PC-9 (cell line): ENCODE measurements around the gene PAQR6. TPM values are rescaled to one million over a fixed set of nuclear protein-coding genes. Genes with fewer than 3 reads are reported as not detected.
A peak's percentile ranks its signal among the peaks of the same experiment; 100 is the strongest.
"Not testable (repeated sequence)": the region's sequence is repeated elsewhere in the genome, so short reads cannot be mapped to it uniquely, and the experiment has no call there.

Experiments
- BruUV-seq: library from RNA; stranded (reverse); fragments of 400-500 nt; replicated peaks from 2 replicates; lab custom pipeline; 2021; lab: Mats Ljungman, UMichigan
- CTCF ChIA-PET: fragments of 300-600 bp; sonication (Branson Sonifier 250); formaldehyde crosslinking; loops from one replicate; lab custom pipeline; 2022; ENCODE audit warnings: antibody characterized with exemption; lab: Charles Lee
- POLR2A ChIA-PET: fragments of 300-600 bp; sonication (Branson Sonifier 250); formaldehyde crosslinking; loops from one replicate; lab custom pipeline; 2022; ENCODE audit warnings: antibody characterized with exemption; ENCODE audit not compliant: unreplicated experiment; lab: Charles Lee
- DNase-seq, 2 experiments: peaks; one replicate each; pipeline versions ENCODE4 v3.0.0 to v3.0.0-alpha.2; 2015 to 2022; ENCODE audit warnings: mixed read lengths in 1 of 2
- H2AFZ ChIP-seq: fragments of 200-600 bp; sonication (generic); 2 replicates; pipeline ENCODE4 v1.8.1; 2017; ENCODE audit warnings: antibody characterized with exemption
- H3F3A ChIP-seq: fragments of 200-600 bp; sonication (generic); 2 replicates; pipeline ENCODE4 v1.8.1; 2017; ENCODE audit warnings: antibody characterized with exemption, mild to moderate bottlenecking, low read depth; ENCODE audit not compliant: insufficient read depth
- H3K27ac ChIP-seq: fragments of 200-600 bp; sonication (generic); 2 replicates; pipeline ENCODE4 v1.6.1; 2016; ENCODE audit warnings: mixed run types
- H3K27me3 ChIP-seq: fragments of 200-600 bp; sonication (generic); 2 replicates; pipeline ENCODE4 v1.6.1; 2016; ENCODE audit warnings: low read depth, mixed run types; ENCODE audit not compliant: insufficient read depth
- H3K36me3 ChIP-seq: fragments of 200-600 bp; sonication (generic); 2 replicates; pipeline ENCODE4 v1.6.1; 2016; ENCODE audit warnings: low read depth, mixed run types
- H3K4me1 ChIP-seq: fragments of 200-600 bp; sonication (generic); replicated peaks from 2 replicates; pipeline ENCODE4 v1.6.1; 2016; ENCODE audit warnings: mixed run types; ENCODE audit not compliant: insufficient read depth
- H3K4me2 ChIP-seq: fragments of 200-600 bp; sonication (generic); 2 replicates; pipeline ENCODE4 v1.6.1; 2017; ENCODE audit warnings: mixed run types
- H3K4me3 ChIP-seq: fragments of 200-600 bp; sonication (generic); 2 replicates; pipeline ENCODE4 v1.6.1; 2016; ENCODE audit warnings: mixed run types
- H3K79me2 ChIP-seq: fragments of 200-600 bp; sonication (generic); 2 replicates; pipeline ENCODE4 v1.6.1; 2017; ENCODE audit warnings: low read depth, mixed run types
- H3K9me2 ChIP-seq: fragments of 200-600 bp; sonication (generic); 2 replicates; pipeline ENCODE4 v1.8.1; 2017; ENCODE audit warnings: mild to moderate bottlenecking; ENCODE audit not compliant: insufficient read depth
- H3K9me3 ChIP-seq: fragments of 200-600 bp; sonication (generic); 2 replicates; pipeline ENCODE4 v1.8.1; 2016; ENCODE audit warnings: low read depth; ENCODE audit not compliant: insufficient read depth
- H4K20me1 ChIP-seq: fragments of 200-600 bp; sonication (generic); 2 replicates; pipeline ENCODE4 v1.8.1; 2017; ENCODE audit not compliant: insufficient read depth
- CTCF ChIP-seq: fragments of 200-600 bp; sonication (generic); conservative IDR thresholded peaks from 2 replicates; pipeline ENCODE4 v1.6.1; 2017; ENCODE audit warnings: mixed run types, antibody characterized with exemption, mild to moderate bottlenecking, moderate library complexity
- EZH2 ChIP-seq: fragments of 200-600 bp; sonication (generic); IDR thresholded peaks from 2 replicates; pipeline ENCODE4 v1.8.0; 2017; ENCODE audit warnings: antibody characterized with exemption, low read depth
- intact Hi-C: fragments of 100-400 bp; cut with micrococcal nuclease; formaldehyde crosslinking; loops from one replicate; pipeline ENCODE4 v1.10.0; 2022; ENCODE audit not compliant: unreplicated experiment
- total RNA-seq: library from RNA; stranded (reverse); gene quantifications from 2 replicates; pipeline ENCODE4 v1.2.3, GENCODE V29; 2021

Gene PAQR6
- total RNA-seq, 1 experiment from 2014 or later: 12.3 TPM

GRCh38 chr1:156220226-156220625, 27.6 kb downstream of the PAQR6 start:
- ChIA-PET POLR2A (no interaction called here), CTCF (no interaction called here)
- no peak overlapping the region for H3K27ac ChIP-seq
- H3K36me3 ChIP-seq: 0 out of 2 replicates have a peak, but pooled peaks cover 8% of the 10 kb centered on the region
- intact Hi-C loops: no loop called here
- no peak for DNase-seq
- no peak overlapping the region for H3K4me2 ChIP-seq
- peaks cover 11% of the 10 kb centered on the region; the same call in 1 of the 2 replicates for H3K79me2 ChIP-seq
- no peaks in the 10 kb centered on the region; the same call in 1 of the 2 replicates for H4K20me1 ChIP-seq
- H3F3A ChIP-seq: peaks cover 15% of the 10 kb centered on the region
- no peaks in the 10 kb centered on the region for H3K9me3 ChIP-seq
- peaks cover 11% of the 10 kb centered on the region; the same call in 1 of the 2 replicates for H3K4me1 ChIP-seq
- no peak overlapping the region for H3K4me3 ChIP-seq
- no peaks in the 10 kb centered on the region for H3K27me3 ChIP-seq
- H2AFZ ChIP-seq: no peak overlapping the region
- H3K9me2 ChIP-seq: no peaks in the 10 kb centered on the region
- no peak for TF ChIP-seq EZH2
- no peak for TF ChIP-seq CTCF
- BruUV-seq: no TSS peak

- Histone ChIP-seq H3K4me2 (no peak overlapping the region), H3K27me3 (no peaks in the 10 kb centered on the region), H3F3A (peaks cover 22% of the 10 kb centered on the region; the same call in 1 of the 2 replicates), H3K4me3 (no peak overlapping the region), H3K9me2 (no peaks in the 10 kb centered on the region), H4K20me1 (no peaks in the 10 kb centered on the region; the same call in 1 of the 2 replicates), H3K27ac (no peak overlapping the region), H2AFZ (no peak overlapping the region), H3K79me2 (peaks cover 24% of the 10 kb centered on the region), H3K4me1 (peaks cover 18% of the 10 kb centered on the region), H3K36me3 (no peaks in the 10 kb centered on the region), H3K9me3 (no peaks in the 10 kb centered on the region)
- ChIA-PET POLR2A (interaction anchor here (0.6 kb wide), 1 partner anchor 24 kb away, joined by 3 read pairs; the partner anchor contains the start of gene SLC25A44), CTCF (interaction anchor here (0.6 kb wide), 1 partner anchor 214 kb away, joined by 5 read pairs; no protein-coding TSS in a partner anchor)
- DNase-seq: peak in 1 of 2 experiments; percentile 31
- TF ChIP-seq CTCF (no peak), EZH2 (no peak)
- intact Hi-C loops: loop anchor here (10.0 kb wide), 1 partner anchor 283 kb away; the partner anchor contains the start of gene KHDC4
- BruUV-seq: no TSS peak
Observed at GRCh38 chr1:156217871-156218270, 30.0 kb downstream of the PAQR6 start.

- DNase-seq, POLR2A ChIA-PET, H3K4me2 ChIP-seq, H3K36me3 ChIP-seq, H2AFZ ChIP-seq, H3K27ac ChIP-seq, H3K9me3 ChIP-seq, H4K20me1 ChIP-seq, H3K9me2 ChIP-seq, H3K4me3 ChIP-seq, BruUV-seq, H3K27me3 ChIP-seq, CTCF ChIA-PET: not testable (repeated sequence)
- Histone ChIP-seq H3K79me2 (peaks cover 24% of the 10 kb centered on the region), H3F3A (peaks cover 23% of the 10 kb centered on the region; the same call in 1 of the 2 replicates), H3K4me1 (peaks cover 23% of the 10 kb centered on the region)
- intact Hi-C loops: loop anchor here (10.0 kb wide), 1 partner anchor 282 kb away; the partner anchor contains the start of gene KHDC4
Observed at GRCh38 chr1:156216361-156217086, 31.3 kb downstream of the PAQR6 start.
